Fibroblast of pulmonary artery (primary cell): ENCODE results near the gene C19orf81.

Experiments
- DNase-seq: peaks from one replicate; pipeline ENCODE4 v3.0.0-alpha.2; 2010; ENCODE audit warnings: low read depth
- H3K4me3 ChIP-seq: replicated peaks from 2 replicates; pipeline ENCODE4 v1.5.1; 2011; ENCODE audit warnings: low read depth, mild to moderate bottlenecking, control low read depth, low read length, moderate library complexity
- TF ChIP-seq, protein P1 (sequence below): IDR thresholded peaks from 2 replicates; pipeline ENCODE4 v1.5.1; 2011; ENCODE audit warnings: mild to moderate bottlenecking, control low read depth, low read length, inconsistent platforms; ENCODE audit errors: missing control alignments

C19orf81 gene

DNA sequence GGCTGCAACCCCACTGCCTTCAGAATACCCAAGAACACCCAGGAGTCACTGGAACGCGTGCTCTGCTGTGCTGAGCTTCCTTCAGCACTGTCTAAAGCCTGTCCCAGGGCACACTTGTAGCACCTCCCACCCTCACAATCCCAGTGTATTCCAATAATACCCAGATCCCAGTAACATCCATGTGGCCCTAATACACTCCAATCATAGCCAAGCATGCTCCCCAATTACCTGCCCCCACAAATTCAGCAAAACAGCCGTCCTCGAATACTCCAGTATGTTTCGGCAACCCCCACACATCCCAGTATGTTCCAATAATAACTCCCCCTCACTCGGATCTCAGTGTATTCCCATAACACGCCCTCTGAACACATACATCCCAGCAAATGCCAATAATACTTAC, 41.2 kb downstream of the C19orf81 start:
- TF ChIP-seq, protein P1, sequence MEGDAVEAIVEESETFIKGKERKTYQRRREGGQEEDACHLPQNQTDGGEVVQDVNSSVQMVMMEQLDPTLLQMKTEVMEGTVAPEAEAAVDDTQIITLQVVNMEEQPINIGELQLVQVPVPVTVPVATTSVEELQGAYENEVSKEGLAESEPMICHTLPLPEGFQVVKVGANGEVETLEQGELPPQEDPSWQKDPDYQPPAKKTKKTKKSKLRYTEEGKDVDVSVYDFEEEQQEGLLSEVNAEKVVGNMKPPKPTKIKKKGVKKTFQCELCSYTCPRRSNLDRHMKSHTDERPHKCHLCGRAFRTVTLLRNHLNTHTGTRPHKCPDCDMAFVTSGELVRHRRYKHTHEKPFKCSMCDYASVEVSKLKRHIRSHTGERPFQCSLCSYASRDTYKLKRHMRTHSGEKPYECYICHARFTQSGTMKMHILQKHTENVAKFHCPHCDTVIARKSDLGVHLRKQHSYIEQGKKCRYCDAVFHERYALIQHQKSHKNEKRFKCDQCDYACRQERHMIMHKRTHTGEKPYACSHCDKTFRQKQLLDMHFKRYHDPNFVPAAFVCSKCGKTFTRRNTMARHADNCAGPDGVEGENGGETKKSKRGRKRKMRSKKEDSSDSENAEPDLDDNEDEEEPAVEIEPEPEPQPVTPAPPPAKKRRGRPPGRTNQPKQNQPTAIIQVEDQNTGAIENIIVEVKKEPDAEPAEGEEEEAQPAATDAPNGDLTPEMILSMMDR, result no peak
- no peak overlapping the region for H3K4me3 ChIP-seq
- DNase-seq, result no peak

DNA sequence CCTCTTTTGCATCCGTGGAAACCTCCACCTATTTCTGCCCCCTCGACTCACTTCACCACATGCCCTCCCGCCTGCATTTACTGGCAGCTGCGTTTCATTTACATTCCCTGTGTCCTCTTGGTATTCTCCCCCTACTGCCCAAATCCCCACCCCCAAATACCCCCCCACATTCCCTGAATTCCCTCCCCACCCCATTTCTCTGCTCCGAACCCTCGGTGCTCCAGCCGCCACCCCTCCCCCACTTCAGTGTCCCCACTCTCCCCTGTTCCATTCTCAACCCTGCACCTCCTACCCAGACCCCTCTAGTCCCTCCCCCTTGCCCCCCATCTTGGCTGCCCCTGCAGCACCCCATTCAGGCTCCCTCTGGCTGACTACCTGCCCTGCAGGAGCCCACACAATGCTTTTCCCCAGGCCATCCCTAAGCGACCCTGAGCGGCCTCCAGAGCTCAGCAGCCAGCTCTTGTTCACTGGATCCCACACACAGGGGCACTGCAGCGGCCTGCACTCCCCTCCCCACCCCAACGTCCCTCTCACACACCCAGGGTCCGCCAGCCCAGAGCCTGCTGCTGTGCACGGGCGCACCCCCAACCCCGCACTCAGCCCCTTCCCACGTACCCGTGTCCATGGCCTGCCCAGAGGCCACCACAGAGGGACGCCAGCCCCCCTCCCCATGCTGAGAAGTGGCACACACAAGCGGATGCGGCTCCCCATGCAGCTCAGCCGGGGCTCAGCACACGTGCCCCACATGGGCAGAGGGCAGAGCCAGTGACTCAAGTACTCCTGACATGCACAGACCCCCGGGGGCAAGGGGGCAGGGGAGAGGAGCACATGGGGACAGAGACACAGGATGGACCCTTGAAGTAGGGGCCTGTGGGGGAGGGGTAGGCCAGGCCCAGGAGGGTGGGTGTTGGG, 44.1 kb downstream of the C19orf81 start:
- no peak for DNase-seq
- no peak overlapping the region for H3K4me3 ChIP-seq
- TF ChIP-seq, protein P1, result no peak

DNA sequence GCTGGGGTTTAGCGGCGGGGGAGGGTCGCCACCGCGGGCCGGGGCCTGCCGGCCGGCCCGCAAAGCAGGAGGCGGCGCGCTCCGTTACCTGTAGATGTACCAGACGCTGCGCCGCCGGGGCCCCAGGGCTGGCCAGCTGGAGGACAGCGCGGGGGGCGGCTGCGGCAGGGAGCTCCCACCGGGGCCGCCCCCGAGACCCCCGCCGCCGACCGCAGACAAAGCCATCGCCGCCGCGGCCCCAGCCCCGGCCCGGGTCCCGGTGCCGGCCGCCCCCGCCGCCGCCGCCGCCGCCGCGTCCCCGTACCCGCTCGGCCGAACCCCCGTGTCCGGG, 45.5 kb downstream of the C19orf81 start:
- DNase-seq, result no peak
- TF ChIP-seq, protein P1, result no peak
- H3K4me3 ChIP-seq, result no peak overlapping the region

DNA sequence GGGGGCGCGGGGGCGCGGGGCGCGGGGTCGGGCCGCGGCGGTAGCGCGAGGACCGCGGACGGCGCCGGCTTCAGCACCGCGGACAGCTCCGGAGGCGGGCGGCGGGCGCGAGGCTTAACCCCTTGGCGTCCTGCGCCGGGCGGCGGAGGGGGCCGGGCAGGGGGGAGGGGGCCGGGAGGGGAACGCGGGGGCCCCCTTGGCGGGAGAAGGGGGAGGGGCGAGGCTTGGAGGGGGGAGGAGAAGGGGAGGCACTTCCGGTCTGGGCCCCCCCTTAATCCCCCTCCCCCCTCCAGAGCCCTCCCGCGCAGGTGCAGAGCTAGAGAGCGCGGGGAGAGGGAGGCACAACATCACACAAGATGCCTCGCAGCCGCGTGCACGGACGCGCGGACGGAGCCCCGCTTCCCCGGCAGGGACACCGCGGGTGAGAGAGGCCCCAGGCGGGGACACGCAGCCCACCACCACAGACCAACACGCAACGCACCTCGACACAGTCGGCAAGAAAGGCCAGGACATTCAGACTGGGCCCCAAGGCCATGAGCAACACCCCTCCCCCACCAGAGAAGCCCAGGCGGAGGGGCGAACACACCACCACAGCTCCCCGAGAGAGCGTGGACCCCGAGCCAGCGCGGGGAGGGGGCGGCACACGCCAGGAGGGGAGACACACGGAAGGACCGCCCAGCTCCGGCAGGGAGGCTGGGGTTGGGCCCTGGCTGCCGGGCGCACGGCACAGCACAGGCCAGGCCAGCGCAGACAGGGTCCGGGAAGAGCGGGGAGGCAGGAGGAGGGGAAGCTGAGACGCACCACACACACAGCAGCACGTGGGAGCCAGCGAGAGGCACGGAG, 46.2 kb downstream of the C19orf81 start:
- H3K4me3 ChIP-seq, result no peak overlapping the region
- TF ChIP-seq, protein P1, result no peak
- DNase-seq, result peak; percentile 17

DNA sequence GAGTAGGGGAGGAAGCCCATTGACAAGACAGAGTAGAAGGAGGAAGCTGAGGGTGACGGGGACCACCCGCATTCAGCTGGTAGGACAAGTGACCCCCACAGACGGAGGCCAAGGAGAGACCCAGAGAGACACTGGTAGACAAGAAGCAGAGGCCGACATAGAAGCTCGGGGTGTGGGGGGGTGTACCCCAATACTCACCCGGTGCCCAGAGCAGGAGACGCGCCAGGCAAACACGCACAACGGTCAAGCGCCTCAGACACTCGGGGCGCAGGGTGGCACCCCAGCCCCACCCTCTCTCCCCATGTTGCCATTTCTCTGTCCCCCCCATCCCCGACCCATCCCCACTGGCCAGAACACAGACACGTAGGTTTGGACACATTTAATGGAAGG, 46.8 kb downstream of the C19orf81 start:
- TF ChIP-seq, protein P1, result no peak
- no peak overlapping the region for H3K4me3 ChIP-seq
- no peak for DNase-seq

DNA sequence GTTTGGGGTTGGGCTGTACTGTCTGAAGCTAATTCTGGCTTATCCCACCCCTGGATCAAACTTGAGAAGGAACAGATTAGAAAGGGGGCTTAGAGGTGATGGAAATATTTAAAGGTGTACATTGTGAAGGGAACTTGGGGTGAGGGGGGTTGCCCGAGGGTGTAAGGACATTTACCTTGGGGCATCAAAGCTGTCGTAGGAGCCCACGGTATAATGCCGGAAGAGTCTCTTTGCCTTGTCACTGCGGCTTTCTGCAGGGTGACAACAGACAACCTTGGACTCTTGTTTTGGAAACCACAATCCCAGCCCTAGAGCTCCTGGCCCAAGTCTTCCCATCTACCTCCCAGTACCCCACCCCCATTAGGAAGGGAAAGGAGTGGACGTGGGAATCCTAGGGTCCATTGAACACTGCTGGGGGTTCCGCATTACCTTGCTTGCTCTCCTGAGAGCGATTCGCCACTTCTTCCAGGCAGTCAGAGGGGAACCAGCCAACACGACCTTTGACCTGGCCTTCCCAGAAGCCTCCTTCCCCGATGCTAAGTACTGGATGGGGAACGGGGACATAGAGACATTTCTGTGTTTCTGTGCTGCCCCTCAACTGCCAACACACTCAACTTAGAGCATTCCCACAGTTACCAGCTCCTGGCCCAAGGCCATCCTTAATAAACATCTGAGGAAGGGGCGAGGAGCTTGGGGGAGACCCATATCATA, 48.3 kb downstream of the C19orf81 start:
- no peak overlapping the region for H3K4me3 ChIP-seq
- TF ChIP-seq, protein P1, result no peak
- DNase-seq, result no peak
